GM06990 (cell line): ENCODE results near the gene TXNRD1.
A peak's percentile ranks its signal among the peaks of the same experiment; 100 is the strongest.
"Not testable (repeated sequence)": the region's sequence is repeated elsewhere in the genome, so short reads cannot be mapped to it uniquely, and the experiment has no call there.

Source experiments
- DNase-seq: peaks from one replicate; pipeline ENCODE4 v3.0.0-alpha.2; 2011; ENCODE audit not compliant: insufficient read length; ENCODE audit errors: extremely low read depth
- H3K27me3 ChIP-seq: replicated peaks from 2 replicates; pipeline ENCODE4 v1.6.0; 2011; ENCODE audit warnings: low read length; ENCODE audit not compliant: control insufficient read depth, insufficient read depth
- H3K36me3 ChIP-seq: 2 replicates; pipeline ENCODE4 v1.5.1; 2011; ENCODE audit warnings: low read length; ENCODE audit not compliant: control insufficient read depth, insufficient read depth
- H3K4me3 ChIP-seq: replicated peaks from 2 replicates; pipeline ENCODE4 v1.5.1; 2011; ENCODE audit warnings: low read depth, mild to moderate bottlenecking, control low read depth, low read length
- TF ChIP-seq, protein P1 (sequence below): IDR thresholded peaks from 2 replicates; pipeline ENCODE4 v1.5.1; 2011; ENCODE audit warnings: low read length, control low read depth, mild to moderate bottlenecking, inconsistent platforms; ENCODE audit not compliant: insufficient read depth, poor library complexity, severe bottlenecking

TXNRD1 gene

DNA sequence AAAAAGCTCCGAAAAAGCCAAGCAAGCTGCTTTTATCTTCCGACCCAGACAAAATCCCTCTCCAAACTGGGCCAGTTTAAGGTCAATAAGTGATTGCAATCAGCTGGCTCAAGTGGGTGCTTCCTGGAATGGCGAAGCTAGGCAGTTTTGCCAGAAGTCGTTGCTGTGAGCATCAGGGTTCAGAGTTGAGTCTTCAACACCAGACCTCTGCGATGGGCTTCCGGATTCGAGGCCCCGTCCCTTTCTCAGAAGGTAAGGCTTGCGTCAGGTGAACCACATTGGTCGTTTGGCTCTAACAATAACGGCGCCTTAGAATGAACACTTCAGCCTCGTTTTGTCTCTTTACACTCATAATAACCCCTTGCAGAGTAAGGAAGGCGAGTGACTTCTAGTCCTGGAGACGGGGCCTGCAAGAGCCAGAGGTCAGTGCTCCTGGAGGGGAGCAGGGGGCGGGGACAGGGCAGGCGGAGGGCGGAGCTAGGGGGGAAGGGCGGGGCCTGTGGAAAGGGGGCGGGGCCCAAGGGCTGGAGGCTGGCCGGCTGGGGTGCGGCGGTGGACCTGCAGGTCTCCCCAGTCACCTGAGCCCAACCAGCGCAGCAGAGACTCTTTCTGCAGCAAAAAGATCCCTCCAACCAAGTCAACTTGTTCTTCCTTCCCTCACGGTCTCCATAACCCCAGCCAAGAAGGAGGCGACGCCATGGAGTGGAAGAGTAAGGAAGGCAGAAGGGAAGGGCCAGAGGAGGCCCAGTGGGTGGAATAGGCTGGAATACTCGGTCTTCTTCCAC is 43.6 kb upstream of the TXNRD1 start:
- TF ChIP-seq, protein P1, sequence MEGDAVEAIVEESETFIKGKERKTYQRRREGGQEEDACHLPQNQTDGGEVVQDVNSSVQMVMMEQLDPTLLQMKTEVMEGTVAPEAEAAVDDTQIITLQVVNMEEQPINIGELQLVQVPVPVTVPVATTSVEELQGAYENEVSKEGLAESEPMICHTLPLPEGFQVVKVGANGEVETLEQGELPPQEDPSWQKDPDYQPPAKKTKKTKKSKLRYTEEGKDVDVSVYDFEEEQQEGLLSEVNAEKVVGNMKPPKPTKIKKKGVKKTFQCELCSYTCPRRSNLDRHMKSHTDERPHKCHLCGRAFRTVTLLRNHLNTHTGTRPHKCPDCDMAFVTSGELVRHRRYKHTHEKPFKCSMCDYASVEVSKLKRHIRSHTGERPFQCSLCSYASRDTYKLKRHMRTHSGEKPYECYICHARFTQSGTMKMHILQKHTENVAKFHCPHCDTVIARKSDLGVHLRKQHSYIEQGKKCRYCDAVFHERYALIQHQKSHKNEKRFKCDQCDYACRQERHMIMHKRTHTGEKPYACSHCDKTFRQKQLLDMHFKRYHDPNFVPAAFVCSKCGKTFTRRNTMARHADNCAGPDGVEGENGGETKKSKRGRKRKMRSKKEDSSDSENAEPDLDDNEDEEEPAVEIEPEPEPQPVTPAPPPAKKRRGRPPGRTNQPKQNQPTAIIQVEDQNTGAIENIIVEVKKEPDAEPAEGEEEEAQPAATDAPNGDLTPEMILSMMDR, result no peak
- no peak for DNase-seq
- no peaks in the 10 kb centered on the region for H3K36me3 ChIP-seq
- H3K27me3 ChIP-seq, result no peaks in the 10 kb centered on the region
- H3K4me3 ChIP-seq, result no peak overlapping the region

DNA sequence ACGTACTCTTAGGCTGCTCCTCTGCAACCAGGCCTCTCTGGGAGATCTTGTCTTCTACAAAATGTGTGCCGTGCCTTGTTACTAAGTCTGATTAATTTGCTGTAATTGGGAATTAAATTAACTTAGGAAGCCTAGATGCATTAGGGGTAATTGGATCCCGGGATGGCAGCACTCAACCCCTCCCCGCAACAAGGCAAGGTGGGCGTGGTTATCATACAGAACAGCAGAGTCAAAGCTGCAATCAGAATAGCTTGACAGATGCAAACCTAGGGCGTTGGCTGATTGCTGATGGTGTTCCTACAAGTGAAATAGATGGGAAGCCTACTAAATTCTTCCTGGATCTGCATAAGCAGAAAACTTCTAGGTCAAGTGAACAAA is 43.0 kb upstream of the TXNRD1 start:
- no peak for DNase-seq
- Histone ChIP-seq H3K27me3 (no peaks in the 10 kb centered on the region), H3K36me3 (no peaks in the 10 kb centered on the region), H3K4me3 (no peak overlapping the region)
- TF ChIP-seq, protein P1, result no peak

DNA sequence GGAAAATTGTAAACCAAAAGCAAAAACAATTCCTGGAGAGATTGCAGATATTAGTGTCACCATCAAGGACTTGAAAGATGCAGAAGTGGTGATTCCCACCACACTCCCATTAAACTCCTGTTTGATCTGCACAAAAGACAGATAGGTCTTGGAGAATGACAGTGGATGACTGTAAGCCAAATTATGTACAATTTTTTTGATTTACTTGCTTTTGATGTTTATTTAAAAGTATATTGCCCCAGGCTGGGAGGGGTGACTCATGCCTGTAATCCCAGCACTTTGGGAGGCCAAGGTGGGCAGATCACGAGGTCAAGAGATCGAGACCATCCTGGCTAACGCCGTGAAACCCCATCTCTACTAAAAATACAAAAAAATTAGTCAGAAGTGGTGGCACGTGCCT is 41.8 kb upstream of the TXNRD1 start:
- DNase-seq, H3K27me3 ChIP-seq, H3K36me3 ChIP-seq, H3K4me3 ChIP-seq: not testable (repeated sequence)

DNA sequence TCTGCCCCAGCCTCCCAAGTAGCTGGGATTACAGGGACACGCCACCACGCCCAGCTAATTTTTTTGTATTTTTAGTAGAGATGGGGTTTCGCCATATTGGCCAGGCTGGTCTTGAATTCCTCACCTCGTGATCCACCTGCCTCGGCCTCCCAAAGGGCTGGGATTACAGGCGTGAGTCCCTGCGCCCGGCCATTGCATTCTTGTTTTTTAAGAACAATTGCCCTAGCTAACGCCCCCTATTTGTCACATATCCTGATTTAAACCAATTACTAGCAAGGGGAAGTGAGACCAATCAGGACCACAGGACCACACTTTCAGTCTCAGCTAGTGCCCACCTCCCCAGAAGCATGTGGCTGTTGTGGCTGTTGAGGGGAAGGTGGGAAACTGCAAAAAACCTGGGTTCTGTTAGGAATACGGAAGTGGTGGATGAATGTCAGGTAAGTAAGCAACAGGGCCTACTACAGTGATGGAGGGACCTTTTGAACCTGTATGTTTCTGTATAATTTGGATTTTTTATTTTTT is 39.8 kb upstream of the TXNRD1 start:
- no peaks in the 10 kb centered on the region for H3K27me3 ChIP-seq

DNA sequence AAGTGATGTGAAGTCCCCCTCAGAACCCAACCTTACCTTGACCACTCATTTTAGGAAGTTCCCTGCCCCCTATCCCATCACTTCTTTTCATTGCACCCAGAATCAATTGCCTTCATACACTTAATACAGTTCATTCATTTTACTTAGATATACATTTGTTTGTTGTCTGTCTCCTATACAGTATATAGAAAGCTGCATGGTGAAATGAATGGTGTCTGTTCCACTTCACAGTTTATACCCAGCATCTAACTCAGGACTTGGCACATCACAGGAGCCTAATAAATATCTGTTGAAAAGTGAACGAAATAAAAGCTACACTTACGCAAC is 38.3 kb upstream of the TXNRD1 start:
- no peak overlapping the region for H3K4me3 ChIP-seq

More for the DNA sequence above, 39.8 kb upstream of the TXNRD1 start:
- TF ChIP-seq, protein P1, result no peak
- Histone ChIP-seq H3K4me3 (no peak overlapping the region), H3K36me3 (no peaks in the 10 kb centered on the region)
- no peak for DNase-seq

DNA sequence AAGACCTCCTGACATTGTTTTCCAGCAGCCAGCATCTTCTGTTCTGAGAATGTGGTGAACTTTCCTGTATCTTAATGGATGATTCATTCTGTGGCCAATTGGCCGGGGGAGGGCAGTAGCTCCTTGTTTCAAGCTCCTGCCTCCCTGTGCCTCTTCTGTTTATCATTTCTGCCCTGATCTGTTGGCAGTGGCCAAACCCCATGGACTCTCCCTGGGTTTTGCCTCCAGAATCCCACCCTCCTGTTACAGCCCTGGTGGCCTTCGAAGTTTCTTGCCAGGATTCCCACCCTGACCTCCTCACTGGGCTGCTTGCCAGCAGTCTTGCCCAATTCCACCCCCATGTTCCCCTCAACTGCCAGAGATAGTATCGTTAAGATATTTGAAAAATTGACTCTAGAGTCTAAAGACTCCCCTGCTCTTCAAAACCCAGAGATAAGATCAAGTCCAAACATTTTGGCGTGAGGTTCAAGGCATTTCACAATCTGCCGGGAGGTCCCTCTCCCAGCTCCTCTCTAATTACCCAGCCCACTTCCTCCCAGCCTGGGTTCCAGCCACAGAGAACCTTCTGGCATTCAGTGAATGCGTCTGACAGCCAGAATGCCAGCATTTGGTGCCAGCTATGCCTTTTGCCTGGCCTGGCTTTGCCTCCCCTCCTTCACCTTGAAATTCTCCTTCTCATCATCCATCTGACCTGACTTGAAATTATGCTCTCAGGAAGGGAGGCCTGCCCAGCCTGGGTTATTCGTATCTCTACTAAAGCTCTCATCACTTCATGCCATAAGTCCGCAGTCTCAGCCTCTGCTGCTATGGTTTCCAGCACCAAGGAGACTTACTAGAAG is 37.7 kb upstream of the TXNRD1 start:
- no peak for DNase-seq

More for the DNA sequence above, 38.3 kb upstream of the TXNRD1 start:
- no peaks in the 10 kb centered on the region for H3K27me3 ChIP-seq
- DNase-seq, result no peak
- TF ChIP-seq, protein P1, result no peak
- no peaks in the 10 kb centered on the region for H3K36me3 ChIP-seq

More for the DNA sequence above, 37.7 kb upstream of the TXNRD1 start:
- H3K27me3 ChIP-seq, result no peaks in the 10 kb centered on the region
- H3K36me3 ChIP-seq, result no peaks in the 10 kb centered on the region
- TF ChIP-seq, protein P1, result peak; percentile 18
- H3K4me3 ChIP-seq, result no peak overlapping the region
